ENCODE measurements around the gene STAG2.

The STAG2 gene

GRCh38 chrX:123976706-123977316 is 15.3 kb downstream of the STAG2 start:
- DNase-seq = no peak

- DNase-seq = peak; percentile 62
Observed at GRCh38 chrX:123983240-123983639, 21.7 kb downstream of the STAG2 start.

GRCh38 chrX:123986377-123986776 is 24.9 kb downstream of the STAG2 start:
- DNase-seq = no peak

GRCh38 chrX:123988423-123989111 is 27.1 kb downstream of the STAG2 start:
- no peak for DNase-seq

GRCh38 chrX:123989235-123989634 is 27.7 kb downstream of the STAG2 start:
- DNase-seq = no peak

- no peak for DNase-seq
Observed at GRCh38 chrX:123990169-123990568, 28.7 kb downstream of the STAG2 start.

- no peak for DNase-seq
Observed at GRCh38 chrX:123990602-123991001, 29.1 kb downstream of the STAG2 start.

- DNase-seq = no peak
Observed at GRCh38 chrX:123993326-123993725, 31.8 kb downstream of the STAG2 start.

- DNase-seq = no peak
Observed at GRCh38 chrX:123993904-123994635, 32.6 kb downstream of the STAG2 start.

GRCh38 chrX:123994730-123995129 is 33.2 kb downstream of the STAG2 start:
- DNase-seq = no peak

GRCh38 chrX:124001581-124001980 is 40.1 kb downstream of the STAG2 start:
- DNase-seq = no peak

- no peak for DNase-seq
Observed at GRCh38 chrX:124005228-124005627, 43.7 kb downstream of the STAG2 start.

GRCh38 chrX:124010157-124010556 is 48.7 kb downstream of the STAG2 start:
- no peak for DNase-seq

- DNase-seq = no peak
Observed at GRCh38 chrX:124010566-124010965, 49.1 kb downstream of the STAG2 start.

GRCh38 chrX:124015721-124016120 is 54.2 kb downstream of the STAG2 start:
- DNase-seq = no peak

- DNase-seq = no peak
Observed at GRCh38 chrX:124016825-124017224, 55.3 kb downstream of the STAG2 start.

- DNase-seq = no peak
Observed at GRCh38 chrX:124018023-124018422, 56.5 kb downstream of the STAG2 start.

- DNase-seq = no peak
Observed at GRCh38 chrX:124023838-124024238, 62.3 kb downstream of the STAG2 start.

GRCh38 chrX:124026529-124026928 is 65.0 kb downstream of the STAG2 start:
- no peak for DNase-seq

GRCh38 chrX:124028182-124028581 is 66.7 kb downstream of the STAG2 start:
- DNase-seq = no peak

- no peak for DNase-seq
Observed at GRCh38 chrX:124030520-124030919, 69.0 kb downstream of the STAG2 start.

GRCh38 chrX:124033821-124034220 is 72.3 kb downstream of the STAG2 start:
- no peak for DNase-seq

- no peak for DNase-seq
Observed at GRCh38 chrX:124035657-124036056, 74.2 kb downstream of the STAG2 start.

GRCh38 chrX:124042042-124042441 is 80.5 kb downstream of the STAG2 start:
- DNase-seq = no peak
